HepG2 (cell line): Measurements from ENCODE around the gene HRCT1.

Experiments used
- EED ChIP-seq: sonication (generic); formaldehyde crosslinking; IDR thresholded peaks from 2 replicates; pipeline ENCODE4 v1.5.0; 2020; ENCODE audit warnings: mild to moderate bottlenecking, missing genetic modification reagents
- EP300 ChIP-seq, 3 experiments: sonication (generic) in 1 of 3; formaldehyde crosslinking in 1 of 3; IDR thresholded peaks; 2 replicates each; pipeline versions ENCODE4 v1.5.1 to v1.6.1; 2011 to 2020; ENCODE audit warnings: low read depth in 2 of 3, low read length in 2 of 3, borderline replicate concordance in 1 of 3, improper control_type of control experiment in 1 of 3, mild to moderate bottlenecking in 1 of 3, missing genetic modification reagents in 1 of 3, moderate library complexity in 1 of 3
- POLR2A ChIP-seq, 2 experiments: IDR thresholded peaks; 2 replicates each; pipeline ENCODE4 v1.6.1; 2011; ENCODE audit warnings: low read depth in 2 of 2, low read length in 2 of 2, mild to moderate bottlenecking in 1 of 2, moderate library complexity in 1 of 2; ENCODE audit not compliant: insufficient read depth in 1 of 2
- SIN3A ChIP-seq: IDR thresholded peaks from 2 replicates; pipeline ENCODE4 v1.6.1; 2011; ENCODE audit warnings: low read depth, mild to moderate bottlenecking, control low read depth, low read length, borderline replicate concordance
- ZNF777 ChIP-seq: sonication (generic); formaldehyde crosslinking; IDR thresholded peaks from 2 replicates; pipeline ENCODE4 v1.4.0; 2020; ENCODE audit warnings: missing genetic modification reagents
- TF ChIP-seq, protein P1 (sequence below): sonication (generic); formaldehyde crosslinking; IDR thresholded peaks from 2 replicates; pipeline ENCODE4 v1.4.0; 2020; ENCODE audit warnings: mild to moderate bottlenecking, missing genetic modification reagents

DNA sequence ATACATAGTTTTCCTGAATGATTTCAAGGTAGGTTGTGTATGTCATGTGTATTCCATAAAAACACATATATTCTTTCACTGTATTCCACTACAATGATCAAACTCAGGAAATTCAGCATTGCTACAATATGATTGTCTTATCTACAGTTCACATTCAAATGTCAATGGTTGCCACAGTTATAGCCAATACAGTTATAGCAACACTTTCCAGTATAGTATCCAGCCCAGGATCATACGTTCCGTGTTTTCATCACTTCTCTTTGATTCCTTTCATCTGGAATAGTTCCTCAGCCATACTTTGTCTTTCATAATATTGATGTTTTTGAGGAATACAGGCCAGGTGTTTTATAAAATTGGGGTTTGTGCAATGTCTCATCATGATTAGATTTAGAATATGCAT, 42.4 kb downstream of the HRCT1 start:
- TF ChIP-seq, protein P1, sequence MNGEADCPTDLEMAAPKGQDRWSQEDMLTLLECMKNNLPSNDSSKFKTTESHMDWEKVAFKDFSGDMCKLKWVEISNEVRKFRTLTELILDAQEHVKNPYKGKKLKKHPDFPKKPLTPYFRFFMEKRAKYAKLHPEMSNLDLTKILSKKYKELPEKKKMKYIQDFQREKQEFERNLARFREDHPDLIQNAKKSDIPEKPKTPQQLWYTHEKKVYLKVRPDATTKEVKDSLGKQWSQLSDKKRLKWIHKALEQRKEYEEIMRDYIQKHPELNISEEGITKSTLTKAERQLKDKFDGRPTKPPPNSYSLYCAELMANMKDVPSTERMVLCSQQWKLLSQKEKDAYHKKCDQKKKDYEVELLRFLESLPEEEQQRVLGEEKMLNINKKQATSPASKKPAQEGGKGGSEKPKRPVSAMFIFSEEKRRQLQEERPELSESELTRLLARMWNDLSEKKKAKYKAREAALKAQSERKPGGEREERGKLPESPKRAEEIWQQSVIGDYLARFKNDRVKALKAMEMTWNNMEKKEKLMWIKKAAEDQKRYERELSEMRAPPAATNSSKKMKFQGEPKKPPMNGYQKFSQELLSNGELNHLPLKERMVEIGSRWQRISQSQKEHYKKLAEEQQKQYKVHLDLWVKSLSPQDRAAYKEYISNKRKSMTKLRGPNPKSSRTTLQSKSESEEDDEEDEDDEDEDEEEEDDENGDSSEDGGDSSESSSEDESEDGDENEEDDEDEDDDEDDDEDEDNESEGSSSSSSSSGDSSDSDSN (CRISPR knock-in tag) = no peak
- TF ChIP-seq EP300 (IDR thresholded peaks at IDR 0.05; ENCODE audit: low read depth in 2 of 2, low read length in 2 of 2) (no peak), EP300 (CRISPR knock-in tag; IDR thresholded peaks at IDR 0.05; ENCODE audit: borderline replicate concordance) (no peak), ZNF777 (no peak), SIN3A (no peak), POLR2A (IDR thresholded peaks at IDR 0.05; ENCODE audit: insufficient read depth in 1 of 2, low read depth in 2 of 2, low read length in 2 of 2) (no peak), EED (no peak)
